H1 (cell line): ENCODE data around the gene FITM2. TPM values are rescaled to one million over a fixed set of nuclear protein-coding genes. Genes with fewer than 3 reads are reported as not detected.

Source experiments
- CBX5 ChIP-seq: fragments of 300-800, 300-1000 bp; sonication (generic); IDR thresholded peaks from 2 replicates; pipeline ENCODE4 v1.7.1; 2016; ENCODE audit warnings: antibody characterized with exemption, low read length, low read depth
- CEBPB ChIP-seq: IDR thresholded peaks from 2 replicates; pipeline ENCODE4 v1.6.1; 2012; ENCODE audit warnings: low read depth, low read length
- KDM5A ChIP-seq: fragments of 200-600 bp; IDR thresholded peaks from 2 replicates; pipeline ENCODE4 v1.7.1; 2012; ENCODE audit warnings: mild to moderate bottlenecking, low read length, inconsistent platforms, mixed read lengths
- NRF1 ChIP-seq: IDR thresholded peaks from 2 replicates; pipeline ENCODE4 v1.6.1; 2011; ENCODE audit warnings: mild to moderate bottlenecking, low read depth, low read length, improper control_type of control experiment
- POLR2AphosphoS5 ChIP-seq: IDR thresholded peaks from 2 replicates; pipeline ENCODE4 v1.6.1; 2011; ENCODE audit warnings: low read depth, low read length
- POU5F1 ChIP-seq: IDR thresholded peaks from 2 replicates; pipeline ENCODE4 v1.6.1; 2011; ENCODE audit warnings: low read depth, mild to moderate bottlenecking, low read length, moderate library complexity
- polyA plus RNA-seq, 7 experiments: library from polyadenylated mRNA; depleted of rRNA in 3 of 7; stranded (reverse) in 5 of 7; unstranded in 2 of 7; fragments of >200 nt in 5 of 7; fragments of 200-250 nt in 2 of 7; gene quantifications; 1 replicate in 5 of 7; 2 replicates in 1 of 7; 4 replicates in 1 of 7; pipeline versions ENCODE4 v1.2.1 to v1.2.3, GENCODE V29; 2011 to 2013; ENCODE audit warnings: missing spikeins in 2 of 7, mixed read lengths in 2 of 7
- total RNA-seq: library from RNA; stranded (reverse); fragmentation: NEBNext Ultra II Directional; extraction: Animal tissue kit (Norgen Biotek cat#: 25700); gene quantifications from 2 replicates; pipeline ENCODE4 v1.2.1, GENCODE V29; 2021

The FITM2 gene
- total and polyA plus RNA-seq, 2 of the 8 experiments (the other 6 are each of a cell fraction or from before 2014, with no cell fraction given): 1.1 to 2.1 TPM

- TF ChIP-seq CBX5 (no peak), KDM5A (no peak), POU5F1 (no peak), POLR2AphosphoS5 (no peak), NRF1 (no peak), CEBPB (no peak)
- TF ChIP-seq, all 59 proteins: peak for 0
Measured at GRCh38 chr20:44256961-44257360, 54.0 kb downstream of the FITM2 start (continued).
